K562 (cell line): ENCODE data around the gene HNRNPM. TPM values are rescaled to one million over a fixed set of nuclear protein-coding genes. Genes with fewer than 3 reads are reported as not detected.
A peak's percentile ranks its signal among the peaks of the same experiment; 100 is the strongest.

ENCODE experiments used
- ATF1 ChIP-seq, 2 experiments: fragments of 450-650 bp in 1 of 2; IDR thresholded peaks; 2 replicates each; pipeline ENCODE4 v1.6.1; 2016; ENCODE audit warnings: missing compliant biosample characterization in 1 of 2, missing genetic modification characterization in 1 of 2
- CBX5 ChIP-seq: IDR thresholded peaks from 2 replicates; pipeline ENCODE4 v1.6.1; 2014; ENCODE audit warnings: low read depth, borderline replicate concordance
- CHD1 ChIP-seq: fragments of 200-600 bp; sonication (generic); IDR thresholded peaks from one replicate; pipeline ENCODE4 v1.6.1; 2012; ENCODE audit warnings: mild to moderate bottlenecking, moderate library complexity, low read length, inconsistent platforms
- E2F4 ChIP-seq: sonication (generic); formaldehyde crosslinking; IDR thresholded peaks from 2 replicates; pipeline ENCODE4 v1.8.0; 2022; ENCODE audit warnings: mild to moderate bottlenecking, low read depth, missing genetic modification reagents
- ERF ChIP-seq: fragments of 450-650 bp; formaldehyde crosslinking; IDR thresholded peaks from 2 replicates; pipeline ENCODE4 v1.4.0; 2020; ENCODE audit warnings: mild to moderate bottlenecking, mixed read lengths
- GATAD2A ChIP-seq: fragments of 450-650 bp; IDR thresholded peaks from 2 replicates; pipeline ENCODE4 v1.6.1; 2017
- RB1 ChIP-seq: fragments of 450-650 bp; IDR thresholded peaks from 2 replicates; pipeline ENCODE4 v1.6.1; 2017; ENCODE audit warnings: low read depth, mild to moderate bottlenecking
- REST ChIP-seq, 2 experiments: fragments of 450-650 bp; formaldehyde crosslinking in 1 of 2; IDR thresholded peaks; 2 replicates each; pipeline versions ENCODE4 v1.4.0 to v1.6.1; 2014 to 2020; ENCODE audit warnings: mild to moderate bottlenecking in 2 of 2, borderline replicate concordance in 1 of 2, low read depth in 1 of 2
- ZBTB17 ChIP-seq: fragments of 450-650 bp; formaldehyde crosslinking; IDR thresholded peaks from 2 replicates; pipeline ENCODE4 v1.4.0; 2020; ENCODE audit warnings: mild to moderate bottlenecking
- ZNF79 ChIP-seq: fragments of 250-450 bp; sonication (Bioruptor Pico); IDR thresholded peaks from 2 replicates; pipeline ENCODE4 v1.4.0; 2020; ENCODE audit warnings: low read depth, mild to moderate bottlenecking, moderate library complexity
- polyA plus RNA-seq, 8 experiments: library from polyadenylated mRNA; depleted of rRNA in 4 of 8; stranded (reverse) in 5 of 8; unstranded in 3 of 8; fragments of >200 nt; fragmentation: Nextera tagmentation in 2 of 8; fragmentation: Illumina TruSeq in 1 of 8; extraction: Ambion mirVana in 2 of 8; extraction: Trizol in 1 of 8; gene quantifications; 2 replicates each; pipeline versions ENCODE4 v1.2.1 to v1.2.3, GENCODE V29; 2011 to 2014; ENCODE audit warnings: inconsistent platforms in 1 of 8, missing spikeins in 1 of 8
- total RNA-seq, 7 experiments: library from RNA; depleted of rRNA in 6 of 7; stranded (reverse); fragments of >200 nt in 6 of 7; fragmentation: Illumina TruSeq in 2 of 7; extraction: Trizol in 2 of 7; gene quantifications; 2 replicates each; pipeline versions ENCODE4 v1.2.1 to v1.2.3, GENCODE V29; 2011 to 2021; ENCODE audit warnings: low replicate concordance in 1 of 7
- TF ChIP-seq, protein P1 (sequence below): sonication (generic); formaldehyde crosslinking; IDR thresholded peaks from 2 replicates; pipeline ENCODE4 v1.8.0; 2022; ENCODE audit warnings: mild to moderate bottlenecking, missing genetic modification reagents
- TF ChIP-seq, protein P2 (sequence below): fragments of 250-450 bp; sonication (Bioruptor Pico); IDR thresholded peaks from 2 replicates; pipeline ENCODE4 v1.4.0; 2020; ENCODE audit warnings: mild to moderate bottlenecking, moderate library complexity

The HNRNPM gene
- total and polyA plus RNA-seq, 9 of the 15 experiments (the other 6 are each of a cell fraction or from before 2014, with no cell fraction given): 11.1 to 340 (median 195) TPM

GRCh38 chr19:8513687-8514504 is 69.1 kb downstream of the HNRNPM start, which contains the start of gene ZNF414 (continued):
- TF ChIP-seq CHD1 (no peak), E2F4 (no peak), ATF1 (CRISPR knock-in tag; IDR thresholded peaks at IDR 0.05) (peak; percentile 54; the same call in 1 of the 2 replicates), ATF1 (tag; IDR thresholded peaks at IDR 0.05) (peak; percentile 93), RB1 (peak; percentile 94), GATAD2A (no peak), CBX5 (peak; percentile 24; the same call in 1 of the 2 replicates), REST (IDR thresholded peaks at IDR 0.05; ENCODE audit: borderline replicate concordance) (peak; percentile 90), REST (CRISPR knock-in tag; IDR thresholded peaks at IDR 0.05; ENCODE audit: low read depth) (no peak), ZBTB17 (CRISPR knock-in tag) (peak; percentile 98), ERF (CRISPR knock-in tag) (no peak), ZNF79 (CRISPR knock-in tag) (no peak)
- TF ChIP-seq, protein P1, sequence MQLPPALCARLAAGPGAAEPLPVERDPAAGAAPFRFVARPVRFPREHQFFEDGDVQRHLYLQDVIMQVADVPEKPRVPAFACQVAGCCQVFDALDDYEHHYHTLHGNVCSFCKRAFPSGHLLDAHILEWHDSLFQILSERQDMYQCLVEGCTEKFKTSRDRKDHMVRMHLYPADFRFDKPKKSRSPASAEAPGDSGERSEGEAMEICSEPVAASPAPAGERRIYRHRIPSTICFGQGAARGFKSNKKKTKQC: 0 out of 2 replicates have a peak, but pooled peaks have one; percentile 40
- TF ChIP-seq, protein P2, sequence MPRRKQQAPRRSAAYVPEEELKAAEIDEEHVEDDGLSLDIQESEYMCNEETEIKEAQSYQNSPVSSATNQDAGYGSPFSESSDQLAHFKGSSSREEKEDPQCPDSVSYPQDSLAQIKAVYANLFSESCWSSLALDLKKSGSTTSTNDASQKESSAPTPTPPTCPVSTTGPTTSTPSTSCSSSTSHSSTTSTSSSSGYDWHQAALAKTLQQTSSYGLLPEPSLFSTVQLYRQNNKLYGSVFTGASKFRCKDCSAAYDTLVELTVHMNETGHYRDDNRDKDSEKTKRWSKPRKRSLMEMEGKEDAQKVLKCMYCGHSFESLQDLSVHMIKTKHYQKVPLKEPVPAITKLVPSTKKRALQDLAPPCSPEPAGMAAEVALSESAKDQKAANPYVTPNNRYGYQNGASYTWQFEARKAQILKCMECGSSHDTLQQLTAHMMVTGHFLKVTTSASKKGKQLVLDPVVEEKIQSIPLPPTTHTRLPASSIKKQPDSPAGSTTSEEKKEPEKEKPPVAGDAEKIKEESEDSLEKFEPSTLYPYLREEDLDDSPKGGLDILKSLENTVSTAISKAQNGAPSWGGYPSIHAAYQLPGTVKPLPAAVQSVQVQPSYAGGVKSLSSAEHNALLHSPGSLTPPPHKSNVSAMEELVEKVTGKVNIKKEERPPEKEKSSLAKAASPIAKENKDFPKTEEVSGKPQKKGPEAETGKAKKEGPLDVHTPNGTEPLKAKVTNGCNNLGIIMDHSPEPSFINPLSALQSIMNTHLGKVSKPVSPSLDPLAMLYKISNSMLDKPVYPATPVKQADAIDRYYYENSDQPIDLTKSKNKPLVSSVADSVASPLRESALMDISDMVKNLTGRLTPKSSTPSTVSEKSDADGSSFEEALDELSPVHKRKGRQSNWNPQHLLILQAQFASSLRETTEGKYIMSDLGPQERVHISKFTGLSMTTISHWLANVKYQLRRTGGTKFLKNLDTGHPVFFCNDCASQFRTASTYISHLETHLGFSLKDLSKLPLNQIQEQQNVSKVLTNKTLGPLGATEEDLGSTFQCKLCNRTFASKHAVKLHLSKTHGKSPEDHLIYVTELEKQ: no peak
